HepG2 (cell line): ENCODE data around the gene BRCA1. TPM values are rescaled to one million over a fixed set of nuclear protein-coding genes. Genes with fewer than 3 reads are reported as not detected.
A peak's percentile ranks its signal among the peaks of the same experiment; 100 is the strongest.

Source experiments
- ARNT2 ChIP-seq: sonication (generic); formaldehyde crosslinking; IDR thresholded peaks from 2 replicates; pipeline ENCODE4 v1.8.0; 2022; ENCODE audit warnings: mild to moderate bottlenecking, low read depth, missing genetic modification reagents, moderate library complexity
- CREBL2 ChIP-seq: sonication (generic); formaldehyde crosslinking; IDR thresholded peaks from 2 replicates; pipeline ENCODE4 v1.8.1; 2023; ENCODE audit warnings: missing genetic modification reagents, mild to moderate bottlenecking, borderline replicate concordance
- CSRNP1 ChIP-seq: sonication (generic); formaldehyde crosslinking; IDR thresholded peaks from 2 replicates; pipeline ENCODE4 v1.8.1; 2023; ENCODE audit warnings: mild to moderate bottlenecking, missing genetic modification reagents
- DMAP1 ChIP-seq: IDR thresholded peaks from 2 replicates; pipeline ENCODE4 v1.6.1; 2016
- FOXA1 ChIP-seq, 2 experiments: fragments of 450-650 bp in 1 of 2; sonication (generic) in 1 of 2; formaldehyde crosslinking in 1 of 2; IDR thresholded peaks; 2 replicates each; pipeline versions ENCODE4 v1.4.0 to v1.6.1; 2016 to 2020; ENCODE audit warnings: missing genetic modification reagents in 1 of 2
- NFKB2 ChIP-seq: sonication (generic); formaldehyde crosslinking; IDR thresholded peaks from 2 replicates; pipeline ENCODE4 v1.4.0; 2020; ENCODE audit warnings: missing genetic modification reagents, borderline replicate concordance
- POLR2AphosphoS2 ChIP-seq: IDR thresholded peaks from 2 replicates; pipeline ENCODE4 v1.6.1; 2011; ENCODE audit warnings: low read depth, low read length, improper control_type of control experiment
- POLR2G ChIP-seq: fragments of 200-400 bp; formaldehyde crosslinking; IDR thresholded peaks from 2 replicates; pipeline ENCODE4 v1.6.1; 2018; ENCODE audit warnings: mild to moderate bottlenecking, low read depth, low read length, moderate library complexity
- SP4 ChIP-seq: sonication (generic); formaldehyde crosslinking; IDR thresholded peaks from 2 replicates; pipeline ENCODE4 v1.8.1; 2023; ENCODE audit warnings: mild to moderate bottlenecking, missing genetic modification reagents
- THAP8 ChIP-seq: sonication (generic); formaldehyde crosslinking; IDR thresholded peaks from 2 replicates; pipeline ENCODE4 v1.5.1; 2020; ENCODE audit warnings: missing genetic modification reagents, mild to moderate bottlenecking, borderline replicate concordance
- YEATS2 ChIP-seq: sonication (generic); formaldehyde crosslinking; IDR thresholded peaks from 2 replicates; pipeline ENCODE4 v1.4.0; 2020; ENCODE audit warnings: missing genetic modification reagents, borderline replicate concordance
- ZBTB7B ChIP-seq: sonication (generic); formaldehyde crosslinking; IDR thresholded peaks from 2 replicates; pipeline ENCODE4 v1.4.0; 2020; ENCODE audit warnings: missing genetic modification reagents
- ZNF138 ChIP-seq: sonication (generic); formaldehyde crosslinking; IDR thresholded peaks from 2 replicates; pipeline ENCODE4 v1.5.0; 2020; ENCODE audit warnings: mild to moderate bottlenecking, low read depth, missing genetic modification reagents
- ZNF597 ChIP-seq: sonication (generic); formaldehyde crosslinking; IDR thresholded peaks from 2 replicates; pipeline ENCODE4 v1.5.0; 2020; ENCODE audit warnings: missing genetic modification reagents
- ZNF704 ChIP-seq: sonication (generic); formaldehyde crosslinking; IDR thresholded peaks from 2 replicates; pipeline ENCODE4 v1.8.1; 2023; ENCODE audit warnings: mild to moderate bottlenecking, inconsistent platforms, moderate library complexity, missing genetic modification reagents, borderline replicate concordance
- polyA plus RNA-seq, 8 experiments: library from polyadenylated mRNA; depleted of rRNA in 3 of 8; stranded (reverse) in 7 of 8; unstranded in 1 of 8; fragments of >200 nt; fragmentation: Illumina TruSeq in 4 of 8; extraction: Trizol in 4 of 8; gene quantifications; 2 replicates each; pipeline versions ENCODE4 v1.2.1 to v1.2.3, GENCODE V29; 2011 to 2016; ENCODE audit warnings: low read depth in 4 of 8, missing spikeins in 1 of 8, mixed read lengths in 1 of 8; ENCODE audit not compliant: insufficient read depth in 1 of 8
- total RNA-seq, 5 experiments: library from RNA; depleted of rRNA; stranded (reverse); fragments of >200 nt; fragmentation: Illumina TruSeq; extraction: Trizol; gene quantifications; 2 replicates each; pipeline ENCODE4 v1.2.3, GENCODE V29; 2016; ENCODE audit warnings: low read depth in 1 of 5
- TF ChIP-seq, protein P1 (sequence below): sonication (generic); formaldehyde crosslinking; IDR thresholded peaks from 2 replicates; pipeline ENCODE4 v1.5.0; 2020; ENCODE audit warnings: mild to moderate bottlenecking, missing genetic modification reagents, borderline replicate concordance
- TF ChIP-seq, protein P2 (sequence below): IDR thresholded peaks from 2 replicates; pipeline ENCODE4 v1.6.1; 2016; ENCODE audit warnings: missing compliant biosample characterization, missing genetic modification reagents, borderline replicate concordance
- TF ChIP-seq, protein P3 (sequence below): sonication (generic); formaldehyde crosslinking; IDR thresholded peaks from 2 replicates; pipeline ENCODE4 v1.4.0; 2020; ENCODE audit warnings: mild to moderate bottlenecking, missing genetic modification reagents

The BRCA1 gene
- total and polyA plus RNA-seq, 2 of the 13 experiments (the other 11 are each of a cell fraction or from before 2014, with no cell fraction given): 13.3 to 37.5 TPM

- TF ChIP-seq, protein P1, sequence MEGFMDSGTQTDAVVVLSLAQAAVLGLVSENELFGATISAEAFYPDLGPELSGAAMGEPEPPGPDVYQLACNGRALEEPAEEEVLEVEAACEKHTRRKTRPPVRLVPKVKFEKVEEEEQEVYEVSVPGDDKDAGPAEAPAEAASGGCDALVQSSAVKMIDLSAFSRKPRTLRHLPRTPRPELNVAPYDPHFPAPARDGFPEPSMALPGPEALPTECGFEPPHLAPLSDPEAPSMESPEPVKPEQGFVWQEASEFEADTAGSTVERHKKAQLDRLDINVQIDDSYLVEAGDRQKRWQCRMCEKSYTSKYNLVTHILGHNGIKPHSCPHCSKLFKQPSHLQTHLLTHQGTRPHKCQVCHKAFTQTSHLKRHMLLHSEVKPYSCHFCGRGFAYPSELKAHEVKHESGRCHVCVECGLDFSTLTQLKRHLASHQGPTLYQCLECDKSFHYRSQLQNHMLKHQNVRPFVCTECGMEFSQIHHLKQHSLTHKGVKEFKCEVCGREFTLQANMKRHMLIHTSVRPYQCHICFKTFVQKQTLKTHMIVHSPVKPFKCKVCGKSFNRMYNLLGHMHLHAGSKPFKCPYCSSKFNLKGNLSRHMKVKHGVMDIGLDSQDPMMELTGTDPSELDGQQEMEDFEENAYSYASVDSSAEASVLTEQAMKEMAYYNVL (CRISPR knock-in tag): 0 out of 2 replicates have a peak, but pooled peaks have one; percentile 15
- TF ChIP-seq NFKB2 (CRISPR knock-in tag): no peak
- no peak for TF ChIP-seq THAP8 (CRISPR knock-in tag)
- TF ChIP-seq ZNF597 (CRISPR knock-in tag): no peak
- peak; percentile 38; the same call in 1 of the 2 replicates for TF ChIP-seq SP4 (CRISPR knock-in tag)
- TF ChIP-seq, protein P2, sequence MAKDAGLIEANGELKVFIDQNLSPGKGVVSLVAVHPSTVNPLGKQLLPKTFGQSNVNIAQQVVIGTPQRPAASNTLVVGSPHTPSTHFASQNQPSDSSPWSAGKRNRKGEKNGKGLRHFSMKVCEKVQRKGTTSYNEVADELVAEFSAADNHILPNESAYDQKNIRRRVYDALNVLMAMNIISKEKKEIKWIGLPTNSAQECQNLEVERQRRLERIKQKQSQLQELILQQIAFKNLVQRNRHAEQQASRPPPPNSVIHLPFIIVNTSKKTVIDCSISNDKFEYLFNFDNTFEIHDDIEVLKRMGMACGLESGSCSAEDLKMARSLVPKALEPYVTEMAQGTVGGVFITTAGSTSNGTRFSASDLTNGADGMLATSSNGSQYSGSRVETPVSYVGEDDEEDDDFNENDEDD (CRISPR knock-in tag): 0 out of 2 replicates have a peak, but pooled peaks have one; percentile 21
- TF ChIP-seq POLR2AphosphoS2: no peak
- TF ChIP-seq FOXA1 (IDR thresholded peaks at IDR 0.05): no peak
- TF ChIP-seq FOXA1 (CRISPR knock-in tag; IDR thresholded peaks at IDR 0.05): peak; percentile 3; the same call in 1 of the 2 replicates
- no peak for TF ChIP-seq ZNF704 (CRISPR knock-in tag)
- TF ChIP-seq DMAP1 (CRISPR knock-in tag): no peak
- TF ChIP-seq ZBTB7B (CRISPR knock-in tag): no peak
- TF ChIP-seq, protein P3, sequence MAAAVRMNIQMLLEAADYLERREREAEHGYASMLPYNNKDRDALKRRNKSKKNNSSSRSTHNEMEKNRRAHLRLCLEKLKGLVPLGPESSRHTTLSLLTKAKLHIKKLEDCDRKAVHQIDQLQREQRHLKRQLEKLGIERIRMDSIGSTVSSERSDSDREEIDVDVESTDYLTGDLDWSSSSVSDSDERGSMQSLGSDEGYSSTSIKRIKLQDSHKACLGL: no peak
- 0 out of 2 replicates have a peak, but pooled peaks have one; percentile 10 for TF ChIP-seq YEATS2 (CRISPR knock-in tag)
- TF ChIP-seq ARNT2: 0 out of 2 replicates have a peak, but pooled peaks have one; percentile 25
- TF ChIP-seq POLR2G: 0 out of 2 replicates have a peak, but pooled peaks have one; percentile 20
- no peak for TF ChIP-seq ZNF138
- no peak for TF ChIP-seq CREBL2 (CRISPR knock-in tag)
- TF ChIP-seq CSRNP1 (CRISPR knock-in tag): no peak
Observed at GRCh38 chr17:43014649-43015542, 110.3 kb downstream of the BRCA1 start (continued).
